Peyer's patch (tissue), 4 donors: ENCODE data around the gene C2orf92. TPM values are rescaled to one million over a fixed set of nuclear protein-coding genes. Genes with fewer than 3 reads are reported as not detected.

Source experiments
- DNase-seq, 3 donors: peaks; one replicate each; pipeline ENCODE4 v3.0.0-alpha.2; 2017 to 2019
- H3K27ac ChIP-seq, 4 donors: fragments of 200-600 bp; sonication (generic); one replicate each; pipeline ENCODE4 v1.5.1; 2016 to 2019
- H3K27me3 ChIP-seq, 2 donors: fragments of 200-600 bp; sonication (generic); one replicate each; pipeline ENCODE4 v1.5.1; 2019
- H3K36me3 ChIP-seq, 3 donors: fragments of 200-600 bp; sonication (generic); one replicate each; pipeline ENCODE4 v1.5.1; 2016 to 2019
- H3K4me1 ChIP-seq, 4 donors: fragments of 200-600 bp; sonication (generic); one replicate each; pipeline ENCODE4 v1.5.1; 2016 to 2019
- H3K4me3 ChIP-seq, 4 donors: fragments of 200-600 bp; sonication (generic); 1 replicate in 3 of 4; 2 replicates in 1 of 4; pipeline ENCODE4 v1.5.1; 2016 to 2019; ENCODE audit warnings: mild to moderate bottlenecking in 1 of 4
- H3K9me3 ChIP-seq, 4 donors: fragments of 200-600 bp; sonication (generic); one replicate each; pipeline ENCODE4 v1.5.1; 2016 to 2019; ENCODE audit warnings: mild to moderate bottlenecking in 1 of 4
- POLR2A ChIP-seq, 2 donors: fragments of 450-650 bp; IDR thresholded peaks; one replicate each; pipeline ENCODE4 v1.5.1; 2017; ENCODE audit warnings: antibody characterized with exemption in 2 of 2, mild to moderate bottlenecking in 2 of 2, moderate library complexity in 2 of 2
- total RNA-seq, 4 donors: library from RNA; depleted of rRNA; stranded (reverse); fragments of >200 nt; gene quantifications; one replicate each; pipeline ENCODE4 v1.1.0, GENCODE V29; 2016
- TF ChIP-seq, protein P1 (sequence below), 6 experiments: fragments of 450-650 bp in 4 of 6; fragments of 200-600 bp in 2 of 6; sonication (generic) in 1 of 6; IDR thresholded peaks; one replicate each; pipeline ENCODE4 v1.5.1; 2017 to 2019; ENCODE audit warnings: antibody characterized with exemption in 6 of 6, mild to moderate bottlenecking in 3 of 6, moderate library complexity in 1 of 6

C2orf92 gene
- total RNA-seq, 4 donors from 2014 or later: 5.3 to 70.1 (median 25.5) TPM

DNA sequence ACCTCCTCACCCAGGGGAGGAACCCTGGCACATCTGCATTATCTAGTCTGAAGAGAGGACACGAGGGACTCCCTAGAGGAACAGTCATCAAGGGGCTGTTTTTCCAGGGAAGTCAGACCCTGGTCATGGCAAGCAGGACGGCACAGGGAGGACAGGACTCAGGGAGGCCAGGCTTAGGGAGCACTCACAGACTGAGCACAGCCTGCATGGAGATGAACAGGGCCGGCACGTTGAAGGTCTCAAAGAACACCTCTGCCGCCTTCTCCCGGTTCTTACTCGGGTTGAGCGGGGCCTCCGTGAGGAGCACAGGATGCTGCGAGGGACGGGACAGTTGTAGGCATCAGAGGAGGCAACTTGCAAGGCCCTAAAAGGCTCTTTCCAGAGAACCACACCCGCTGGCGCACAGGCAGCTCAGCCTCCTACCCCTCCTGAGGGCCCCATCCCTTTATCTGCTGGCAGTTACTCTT lies 10.8 kb upstream of the C2orf92 start:
- no peaks in the 10 kb centered on the region for H3K9me3 ChIP-seq
- H3K4me1 ChIP-seq: peaks cover 0 to 26% (median 11%) of the 10 kb centered on the region in 4 donors
- H3K27me3 ChIP-seq: no peaks in the 10 kb centered on the region
- H3K36me3 ChIP-seq: peaks cover 0 to 51% (median 0%) of the 10 kb centered on the region in 3 donors
- no peak overlapping the region for H3K27ac ChIP-seq
- H3K4me3 ChIP-seq: no peak overlapping the region
- TF ChIP-seq, protein P1, sequence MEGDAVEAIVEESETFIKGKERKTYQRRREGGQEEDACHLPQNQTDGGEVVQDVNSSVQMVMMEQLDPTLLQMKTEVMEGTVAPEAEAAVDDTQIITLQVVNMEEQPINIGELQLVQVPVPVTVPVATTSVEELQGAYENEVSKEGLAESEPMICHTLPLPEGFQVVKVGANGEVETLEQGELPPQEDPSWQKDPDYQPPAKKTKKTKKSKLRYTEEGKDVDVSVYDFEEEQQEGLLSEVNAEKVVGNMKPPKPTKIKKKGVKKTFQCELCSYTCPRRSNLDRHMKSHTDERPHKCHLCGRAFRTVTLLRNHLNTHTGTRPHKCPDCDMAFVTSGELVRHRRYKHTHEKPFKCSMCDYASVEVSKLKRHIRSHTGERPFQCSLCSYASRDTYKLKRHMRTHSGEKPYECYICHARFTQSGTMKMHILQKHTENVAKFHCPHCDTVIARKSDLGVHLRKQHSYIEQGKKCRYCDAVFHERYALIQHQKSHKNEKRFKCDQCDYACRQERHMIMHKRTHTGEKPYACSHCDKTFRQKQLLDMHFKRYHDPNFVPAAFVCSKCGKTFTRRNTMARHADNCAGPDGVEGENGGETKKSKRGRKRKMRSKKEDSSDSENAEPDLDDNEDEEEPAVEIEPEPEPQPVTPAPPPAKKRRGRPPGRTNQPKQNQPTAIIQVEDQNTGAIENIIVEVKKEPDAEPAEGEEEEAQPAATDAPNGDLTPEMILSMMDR (IDR thresholded peaks at IDR 0.05): no peak
- no peak for TF ChIP-seq POLR2A (IDR thresholded peaks at IDR 0.05)
- DNase-seq: no peak

GRCh38 chr2:97659256-97660043 lies 10.1 kb upstream of the C2orf92 start:
- DNase-seq: no peak
- Histone ChIP-seq H3K4me3 (no peak overlapping the region), H3K27ac (no peak overlapping the region), H3K27me3 (no peaks in the 10 kb centered on the region), H3K9me3 (no peaks in the 10 kb centered on the region), H3K36me3 (peaks cover 0 to 47% (median 0%) of the 10 kb centered on the region in 3 donors), H3K4me1 (peaks cover 0 to 26% (median 11%) of the 10 kb centered on the region in 4 donors)
- no peak for TF ChIP-seq POLR2A (IDR thresholded peaks at IDR 0.05)

DNA sequence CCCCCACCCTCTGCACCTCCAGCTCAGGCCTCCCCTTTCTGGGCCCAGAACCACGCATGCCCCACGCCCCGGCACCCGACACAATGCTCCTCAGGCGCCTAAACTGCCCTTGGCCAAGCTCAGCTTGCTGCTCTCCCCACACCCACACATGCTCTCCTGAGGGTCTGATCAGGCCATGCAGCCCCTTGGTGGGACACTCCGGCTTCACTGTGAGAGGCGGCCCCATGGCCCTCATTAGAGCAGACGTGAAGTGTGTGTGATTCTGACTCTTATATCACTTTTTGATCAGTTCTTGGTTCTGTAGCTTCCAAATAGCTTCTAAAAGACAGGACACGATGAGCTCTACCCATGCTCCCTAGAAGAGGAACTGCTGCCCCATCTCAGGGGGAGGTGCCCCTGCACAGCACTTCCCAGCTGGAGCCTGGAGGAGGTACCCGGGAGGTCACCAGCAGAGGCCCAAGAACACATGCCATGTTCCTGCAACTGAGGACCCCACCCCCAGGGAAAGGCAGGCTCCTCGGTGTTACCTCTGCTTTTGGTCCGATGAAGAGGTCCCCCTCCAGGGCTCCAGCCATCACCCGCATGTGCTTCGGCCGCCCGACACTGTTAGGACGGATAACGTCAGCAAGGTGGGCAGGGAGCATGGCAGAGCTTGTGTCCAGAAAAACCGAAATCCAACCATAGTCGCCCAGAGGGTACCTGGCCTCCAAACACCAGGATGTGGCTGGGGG lies 9.3 kb upstream of the C2orf92 start:
- Histone ChIP-seq H3K36me3 (peaks cover 0 to 43% (median 0%) of the 10 kb centered on the region in 3 donors), H3K4me1 (peaks cover 0 to 32% (median 11%) of the 10 kb centered on the region in 4 donors), H3K27me3 (no peaks in the 10 kb centered on the region), H3K27ac (no peak overlapping the region), H3K4me3 (no peak overlapping the region), H3K9me3 (no peaks in the 10 kb centered on the region)
- DNase-seq: no peak
- TF ChIP-seq, protein P1 (IDR thresholded peaks at IDR 0.05): no peak
- no peak for TF ChIP-seq POLR2A (IDR thresholded peaks at IDR 0.05)

DNA sequence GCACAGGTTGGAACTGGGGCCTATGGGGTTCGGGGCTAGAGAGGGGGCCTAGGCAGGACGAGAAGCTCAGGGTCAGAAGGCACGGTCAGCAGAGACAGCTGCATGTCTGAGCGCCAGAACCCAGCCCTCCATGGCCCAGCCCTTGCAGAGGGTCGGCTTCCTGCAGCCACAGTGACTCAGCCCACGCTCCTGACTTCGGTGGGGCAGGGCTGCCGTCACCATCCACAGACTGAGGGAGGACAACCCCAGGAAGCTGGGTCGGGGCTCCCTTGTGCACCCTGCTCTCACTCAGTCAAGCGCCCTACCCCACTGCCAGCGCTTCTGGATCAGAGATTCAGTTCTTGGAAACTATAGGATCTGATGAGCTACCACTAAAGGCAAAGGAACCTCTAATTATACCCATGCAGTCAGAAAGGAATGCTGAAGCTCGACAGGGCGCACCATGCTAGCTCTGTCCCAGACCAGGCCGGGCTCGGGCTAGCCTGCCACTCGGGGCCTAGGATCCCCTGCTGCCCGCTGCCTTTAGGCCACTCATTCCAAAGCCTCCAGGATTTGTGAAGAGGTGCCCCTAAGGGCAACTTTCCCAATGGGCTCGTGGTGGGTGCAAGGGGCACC lies 8.6 kb upstream of the C2orf92 start:
- DNase-seq: no peak
- TF ChIP-seq, protein P1 (IDR thresholded peaks at IDR 0.05): no peak
- no peak for TF ChIP-seq POLR2A (IDR thresholded peaks at IDR 0.05)
- Histone ChIP-seq H3K27ac (no peak overlapping the region), H3K4me1 (peaks cover 0 to 32% (median 11%) of the 10 kb centered on the region in 4 donors), H3K36me3 (peaks cover 0 to 43% (median 0%) of the 10 kb centered on the region in 3 donors), H3K4me3 (no peak overlapping the region), H3K27me3 (no peaks in the 10 kb centered on the region), H3K9me3 (no peaks in the 10 kb centered on the region)

DNA sequence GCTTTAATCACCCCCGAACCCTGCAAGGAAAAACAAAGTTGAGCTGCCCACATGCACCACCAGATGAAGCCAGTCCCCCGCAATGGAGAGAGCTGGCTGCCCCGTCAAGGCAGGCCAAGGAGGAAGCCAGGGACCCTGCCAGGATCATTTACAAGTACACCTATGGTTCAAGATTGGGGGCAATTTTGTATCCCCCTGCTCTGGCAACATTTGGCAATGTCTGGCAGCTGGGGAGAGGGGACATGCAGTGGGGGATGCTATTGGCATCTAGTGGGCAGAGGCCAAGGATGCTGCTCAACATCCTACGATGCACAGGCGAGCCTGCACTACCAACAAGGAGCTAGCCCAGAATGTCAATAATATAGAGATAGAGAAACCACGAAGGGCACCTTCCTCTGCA lies 7.6 kb upstream of the C2orf92 start:
- peaks cover 0 to 32% (median 11%) of the 10 kb centered on the region in 4 donors for H3K4me1 ChIP-seq
- no peaks in the 10 kb centered on the region for H3K27me3 ChIP-seq
- no peak overlapping the region for H3K4me3 ChIP-seq
- H3K9me3 ChIP-seq: no peaks in the 10 kb centered on the region
- H3K27ac ChIP-seq: peak overlapping the region in 1 of 4 donors; percentile 97
- no peak for TF ChIP-seq POLR2A (IDR thresholded peaks at IDR 0.05)
- TF ChIP-seq, protein P1 (IDR thresholded peaks at IDR 0.05): no peak
- peaks cover 0 to 33% (median 0%) of the 10 kb centered on the region in 3 donors for H3K36me3 ChIP-seq
- no peak for DNase-seq
